Stomach (tissue), 9 donors: Measurements from ENCODE around the gene ACIN1. TPM values are rescaled to one million over a fixed set of nuclear protein-coding genes. Genes with fewer than 3 reads are reported as not detected.

ENCODE experiments used
- DNase-seq, 2 donors: peaks; one replicate each; pipeline versions ENCODE4 v3.0.0 to v3.0.0-alpha.2; 2013 to 2019
- H3K27ac ChIP-seq, 5 donors: fragments of 200-600 bp in 4 of 5; sonication (generic) in 4 of 5; one replicate each; pipeline ENCODE4 v1.5.1; 2013 to 2019; ENCODE audit warnings: mild to moderate bottlenecking in 1 of 5, moderate library complexity in 1 of 5
- H3K27me3 ChIP-seq, 3 donors: fragments of 200-600 bp; sonication (generic); one replicate each; pipeline ENCODE4 v1.5.1; 2017 to 2019; ENCODE audit warnings: mixed run types in 1 of 3
- H3K36me3 ChIP-seq, 4 donors: fragments of 200-600 bp; sonication (generic); 1 replicate in 3 of 4; 2 replicates in 1 of 4; pipeline ENCODE4 v1.5.1; 2016 to 2019
- H3K4me1 ChIP-seq, 4 donors: fragments of 200-600 bp; sonication (generic); one replicate each; pipeline ENCODE4 v1.5.1; 2016 to 2019
- H3K4me3 ChIP-seq, 4 donors: fragments of 200-600 bp; sonication (generic) in 3 of 4; one replicate each; pipeline ENCODE4 v1.5.1; 2016 to 2019; ENCODE audit warnings: mild to moderate bottlenecking in 1 of 4
- H3K9me3 ChIP-seq, 4 donors: fragments of 200-600 bp; sonication (generic); one replicate each; pipeline ENCODE4 v1.5.1; 2016 to 2019
- CTCF ChIP-seq, 7 experiments: fragments of 450-650 bp in 4 of 7; fragments of 200-600 bp in 3 of 7; sonication (generic) in 3 of 7; IDR thresholded peaks; one replicate each; pipeline ENCODE4 v1.5.1; 2016 to 2019; ENCODE audit warnings: antibody characterized with exemption in 7 of 7, control low read depth in 2 of 7, mild to moderate bottlenecking in 1 of 7
- EP300 ChIP-seq: sonication (generic); formaldehyde crosslinking; IDR thresholded peaks from one replicate; pipeline ENCODE4 v1.6.1; 2017; ENCODE audit warnings: antibody characterized with exemption
- POLR2A ChIP-seq, 4 donors: fragments of 450-650 bp; IDR thresholded peaks; one replicate each; pipeline ENCODE4 v1.6.1; 2016; ENCODE audit warnings: antibody characterized with exemption in 4 of 4, control low read depth in 2 of 4, mild to moderate bottlenecking in 1 of 4, moderate library complexity in 1 of 4
- POLR2AphosphoS5 ChIP-seq, 3 donors: sonication (generic); formaldehyde crosslinking; IDR thresholded peaks; one replicate each; pipeline ENCODE4 v1.6.1; 2016; ENCODE audit warnings: antibody characterized with exemption in 3 of 3
- WGBS, 5 donors: extraction: QIAGEN DNeasy Blood & Tissue Kit in 3 of 5; methylation state at CpG; one replicate each; pipeline versions ENCODE4 v1.1.5 to v1.1.7; 2013 to 2018; 5-methylcytosine and 5-hydroxymethylcytosine counted together
- intact Hi-C: fragments of 100-400 bp; cut with DNase I; formaldehyde crosslinking; loops from one replicate; pipeline ENCODE4 v1.15.1; 2023; ENCODE audit warnings: low total_unique reads
- polyA plus RNA-seq, 3 donors: library from polyadenylated mRNA; stranded (reverse); fragments of 200-250 nt; gene quantifications; one replicate each; pipeline ENCODE4 v1.2.3, GENCODE V29; 2013
- total RNA-seq, 5 donors: library from RNA; depleted of rRNA; stranded (reverse); fragments of >200 nt; gene quantifications; one replicate each; pipeline versions ENCODE4 v1.1.0 to v1.2.3, GENCODE V29; 2014 to 2016
- donor health status: healthy with polysubstance abuse.
- donor health status: Bipolar disorder and iron deficiency.
- donor health status: healthy.

Gene ACIN1
- total and polyA plus RNA-seq, 8 donors = 37.1 to 232 (median 117) TPM

GRCh38 chr14:23056956-23057756 is 37.8 kb downstream of the ACIN1 start, which contains the start of gene CDH24:
Gene CDH24, minus strand, starts transcription at chr14:23057520. Its CDS starts 1,787 bp downstream, at chr14:23055733.
- no peaks in the 10 kb centered on the region for H3K9me3 ChIP-seq
- intact Hi-C loops = no loop called here
- 2 to 4% (median 3%) methylated on average over 37 to 65 of the region's 73 CpGs for WGBS, 5 donors
- peaks cover 17 to 41% (median 26%) of the 10 kb centered on the region in 4 donors for H3K4me1 ChIP-seq
- TF ChIP-seq POLR2A (IDR thresholded peaks at IDR 0.05) (no peak), CTCF (IDR thresholded peaks at IDR 0.05) (no peak), EP300 (no peak), POLR2AphosphoS5 (IDR thresholded peaks at IDR 0.05) (no peak)
- H3K36me3 ChIP-seq = peaks cover 31 to 38% (median 37%) of the 10 kb centered on the region in 4 donors
- no peaks in the 10 kb centered on the region for H3K27me3 ChIP-seq
- H3K4me3 ChIP-seq = peak within 1 kb of the TSS; percentile 66 to 87 (median 76)
- H3K27ac ChIP-seq = peak within 1 kb of the TSS; percentile 33 to 80 (median 71)
- DNase-seq = peak; percentile 80 to 93

- H3K27ac ChIP-seq = peak overlapping the region in 2 of 5 donors; percentile 54 to 79
- H3K4me3 ChIP-seq = peak overlapping the region; percentile 66 to 87 (median 76)
- peaks cover 27 to 30% (median 29%) of the 10 kb centered on the region in 4 donors for H3K36me3 ChIP-seq
- WGBS, 5 donors = 4 to 9% (median 7%) methylated on average over 16 to 17 of the region's 17 CpGs
- peak; percentile 75 to 83 for DNase-seq
- no peaks in the 10 kb centered on the region for H3K27me3 ChIP-seq
- H3K4me1 ChIP-seq = peaks cover 12 to 33% (median 23%) of the 10 kb centered on the region in 4 donors
- intact Hi-C loops = no loop called here
- H3K9me3 ChIP-seq = no peaks in the 10 kb centered on the region
- TF ChIP-seq CTCF (IDR thresholded peaks at IDR 0.05) (peak in 5 of 7 experiments; percentile 42 to 72 (median 51)), POLR2AphosphoS5 (IDR thresholded peaks at IDR 0.05) (no peak)
These were observed 38.6 kb downstream of the ACIN1 start for GRCh38 chr14:23056145-23056955.

GRCh38 chr14:23055621-23056144 is 39.3 kb downstream of the ACIN1 start:
- TF ChIP-seq EP300 = no peak
- no peak for TF ChIP-seq POLR2A (IDR thresholded peaks at IDR 0.05)
- TF ChIP-seq POLR2AphosphoS5 (IDR thresholded peaks at IDR 0.05) = no peak
- no peak for TF ChIP-seq CTCF (IDR thresholded peaks at IDR 0.05)
- no peaks in the 10 kb centered on the region for H3K9me3 ChIP-seq
- H3K27me3 ChIP-seq = no peaks in the 10 kb centered on the region
- H3K4me1 ChIP-seq = peaks cover 12 to 30% (median 23%) of the 10 kb centered on the region in 4 donors
- WGBS, 5 donors = 52 to 100% (median 66%) methylated on average over 1 to 6 of the region's 6 CpGs
- no peak overlapping the region for H3K4me3 ChIP-seq
- H3K36me3 ChIP-seq = peaks cover 20 to 23% (median 22%) of the 10 kb centered on the region in 4 donors
- intact Hi-C loops = no loop called here
- H3K27ac ChIP-seq = no peak overlapping the region
- peak in 1 of 2 donors; percentile 70 for DNase-seq

GRCh38 chr14:23055147-23055550 is 39.8 kb downstream of the ACIN1 start:
- Histone ChIP-seq H3K27me3 (no peaks in the 10 kb centered on the region), H3K27ac (no peak overlapping the region), H3K9me3 (no peaks in the 10 kb centered on the region), H3K36me3 (peaks cover 15 to 18% (median 17%) of the 10 kb centered on the region in 4 donors), H3K4me1 (peaks cover 12 to 30% (median 23%) of the 10 kb centered on the region in 4 donors), H3K4me3 (no peak overlapping the region)
- TF ChIP-seq EP300 = no peak
- TF ChIP-seq POLR2A (IDR thresholded peaks at IDR 0.05) = no peak
- TF ChIP-seq POLR2AphosphoS5 (IDR thresholded peaks at IDR 0.05) = no peak
- no peak for TF ChIP-seq CTCF (IDR thresholded peaks at IDR 0.05)
- DNase-seq = no peak
- intact Hi-C loops = no loop called here
- 96 to 99% (median 97%) methylated on average over 11 to 12 of the region's 12 CpGs for WGBS, 5 donors
